Glutamatergic neuron (in vitro differentiated cells): Measurements from ENCODE around the gene LSM3. TPM values are rescaled to one million over a fixed set of nuclear protein-coding genes. Genes with fewer than 3 reads are reported as not detected.

Experiments used
- DNase-seq: peaks from one replicate; pipeline ENCODE4 v3.0.0; 2022
- H3K27ac Mint-ChIP-seq: one replicate; pipeline ENCODE4 v1.8.0; 2020; ENCODE audit warnings: mild to moderate bottlenecking, mixed read lengths, inconsistent platforms; ENCODE audit not compliant: unreplicated experiment
- H3K27me3 Mint-ChIP-seq: one replicate; pipeline ENCODE4 v1.8.0; 2020; ENCODE audit warnings: mild to moderate bottlenecking, moderate library complexity, mixed read lengths, inconsistent platforms; ENCODE audit not compliant: unreplicated experiment
- H3K36me3 Mint-ChIP-seq: one replicate; pipeline ENCODE4 v1.8.0; 2020; ENCODE audit warnings: mild to moderate bottlenecking, mixed read lengths, inconsistent platforms; ENCODE audit not compliant: unreplicated experiment
- H3K4me1 Mint-ChIP-seq: one replicate; pipeline ENCODE4 v1.8.0; 2020; ENCODE audit warnings: mild to moderate bottlenecking, low read depth, mixed read lengths, inconsistent platforms; ENCODE audit not compliant: unreplicated experiment
- H3K4me3 Mint-ChIP-seq: one replicate; pipeline ENCODE4 v1.8.0; 2020; ENCODE audit warnings: mild to moderate bottlenecking, mixed read lengths, inconsistent platforms; ENCODE audit not compliant: unreplicated experiment
- H3K9me3 Mint-ChIP-seq: one replicate; pipeline ENCODE4 v1.8.0; 2020; ENCODE audit warnings: mild to moderate bottlenecking, moderate library complexity, mixed read lengths, inconsistent platforms; ENCODE audit not compliant: unreplicated experiment
- long read RNA-seq: library from polyadenylated mRNA; unstranded; transcript quantifications from one replicate; pipeline ENCODE4 v2.0.0, GENCODE V29; 2020; ENCODE audit not compliant: unreplicated experiment
- total RNA-seq: library from RNA; stranded (reverse); fragmentation: NEBNext Ultra II Directional; extraction: Animal tissue kit (Norgen Biotek cat#: 25700); gene quantifications from one replicate; pipeline ENCODE4 v1.2.1, GENCODE V29; 2021; ENCODE audit not compliant: unreplicated experiment
- TF ChIP-seq, protein P1 (sequence below): fragments of 200-600 bp; sonication (generic); IDR thresholded peaks from one replicate; pipeline ENCODE4 v1.5.0; 2021; ENCODE audit not compliant: partially characterized antibody, unreplicated experiment

LSM3 gene
- total RNA-seq, result 8.4 TPM
- long read RNA-seq, transcript LSM3-201 (4 exons, 3,815 nt), result major isoform, 32 of 36 reads
- long read RNA-seq, partial matches to known transcripts, result 3 of 36 reads
- long read RNA-seq, other reads (novel, unspliced or antisense), result 1 of 36 reads

DNA sequence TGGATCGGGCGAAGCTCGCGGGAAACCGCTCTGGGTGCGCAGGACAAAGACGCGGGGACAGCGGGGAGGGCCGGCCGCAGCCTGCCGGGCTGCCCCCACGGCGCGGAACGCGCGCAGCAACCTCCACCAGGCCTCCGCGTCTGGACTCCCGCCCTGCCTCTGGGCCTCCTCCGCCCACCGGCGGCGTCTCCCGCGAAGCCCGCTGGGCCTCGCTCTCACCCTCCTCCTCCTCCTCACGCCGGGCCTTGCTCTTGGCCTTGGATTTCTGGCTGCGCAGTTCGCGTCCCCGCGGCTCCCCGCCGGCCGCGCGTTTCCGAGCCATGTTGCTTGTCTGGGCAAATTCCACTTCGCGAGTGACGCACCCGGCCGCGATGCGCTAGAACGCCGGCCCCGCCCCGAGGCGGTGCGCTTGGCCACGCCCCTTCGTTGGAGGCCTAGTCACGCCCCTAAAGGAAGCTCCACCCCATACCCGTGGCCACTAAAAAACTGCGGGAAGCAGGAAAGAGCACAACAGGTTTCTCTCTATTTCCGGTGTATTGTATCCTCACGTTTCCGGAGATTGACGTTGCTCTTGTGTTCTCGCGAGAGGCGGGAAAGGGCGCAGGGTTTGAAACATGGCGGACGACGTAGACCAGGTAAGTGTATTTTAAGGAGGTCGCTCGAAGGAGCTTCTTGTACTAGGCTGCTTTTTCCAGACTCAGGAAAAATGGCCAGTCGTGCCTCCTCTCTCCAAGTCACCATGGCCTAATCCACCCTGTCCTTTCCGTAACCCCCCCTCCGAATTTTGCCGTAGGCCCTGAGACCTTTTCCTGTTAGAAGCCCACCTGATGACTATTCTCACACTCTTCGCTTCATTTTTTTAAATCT, at the start of gene LSM3, which contains the start of gene XPC:
TSS of gene LSM3 (plus strand) at position 571 of the 867 bp plus-strand sequence. CDS start at position 615, 44 bp downstream.
TSS of gene XPC (minus strand) at position 355 of the 867 bp plus-strand sequence. CDS start at position 322, 33 bp downstream.
- peak within 1 kb of the TSS; percentile 95 for H3K27ac Mint-ChIP-seq
- no peaks in the 10 kb centered on the region for H3K36me3 Mint-ChIP-seq
- DNase-seq, result peak; percentile 92
- H3K4me1 Mint-ChIP-seq, result peaks cover 20% of the 10 kb centered on the region
- peaks cover 14% of the 10 kb centered on the region for H3K9me3 Mint-ChIP-seq
- no peaks in the 10 kb centered on the region for H3K27me3 Mint-ChIP-seq
- TF ChIP-seq, protein P1, sequence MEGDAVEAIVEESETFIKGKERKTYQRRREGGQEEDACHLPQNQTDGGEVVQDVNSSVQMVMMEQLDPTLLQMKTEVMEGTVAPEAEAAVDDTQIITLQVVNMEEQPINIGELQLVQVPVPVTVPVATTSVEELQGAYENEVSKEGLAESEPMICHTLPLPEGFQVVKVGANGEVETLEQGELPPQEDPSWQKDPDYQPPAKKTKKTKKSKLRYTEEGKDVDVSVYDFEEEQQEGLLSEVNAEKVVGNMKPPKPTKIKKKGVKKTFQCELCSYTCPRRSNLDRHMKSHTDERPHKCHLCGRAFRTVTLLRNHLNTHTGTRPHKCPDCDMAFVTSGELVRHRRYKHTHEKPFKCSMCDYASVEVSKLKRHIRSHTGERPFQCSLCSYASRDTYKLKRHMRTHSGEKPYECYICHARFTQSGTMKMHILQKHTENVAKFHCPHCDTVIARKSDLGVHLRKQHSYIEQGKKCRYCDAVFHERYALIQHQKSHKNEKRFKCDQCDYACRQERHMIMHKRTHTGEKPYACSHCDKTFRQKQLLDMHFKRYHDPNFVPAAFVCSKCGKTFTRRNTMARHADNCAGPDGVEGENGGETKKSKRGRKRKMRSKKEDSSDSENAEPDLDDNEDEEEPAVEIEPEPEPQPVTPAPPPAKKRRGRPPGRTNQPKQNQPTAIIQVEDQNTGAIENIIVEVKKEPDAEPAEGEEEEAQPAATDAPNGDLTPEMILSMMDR, result no peak
- H3K4me3 Mint-ChIP-seq, result peak within 1 kb of the TSS; percentile 97

DNA sequence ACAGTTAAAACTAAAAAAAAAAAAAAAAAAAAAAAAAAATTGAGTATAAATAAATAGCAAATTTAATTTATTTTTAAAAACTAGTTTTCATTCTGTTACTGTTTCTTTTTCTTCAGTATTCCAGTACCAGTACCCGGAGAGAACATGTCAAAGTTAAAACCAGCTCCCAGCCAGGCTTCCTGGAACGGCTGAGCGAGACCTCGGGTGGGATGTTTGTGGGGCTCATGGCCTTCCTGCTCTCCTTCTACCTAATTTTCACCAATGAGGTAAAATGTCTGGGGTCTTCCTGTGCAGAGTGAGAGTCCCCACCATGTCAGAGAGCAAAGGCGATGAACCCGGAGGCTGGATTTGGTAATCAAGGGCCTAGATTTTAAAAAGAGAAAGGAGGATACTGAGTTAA, 49.3 kb upstream of the LSM3 start:
- DNase-seq, result no peak
- peaks cover 8% of the 10 kb centered on the region for H3K27me3 Mint-ChIP-seq
- no peak overlapping the region for H3K4me3 Mint-ChIP-seq
- H3K4me1 Mint-ChIP-seq, result peaks cover 4% of the 10 kb centered on the region
- TF ChIP-seq, protein P1, result no peak
- H3K27ac Mint-ChIP-seq, result no peak overlapping the region
- H3K36me3 Mint-ChIP-seq, result peaks cover 14% of the 10 kb centered on the region
- H3K9me3 Mint-ChIP-seq, result peaks cover 4% of the 10 kb centered on the region

DNA sequence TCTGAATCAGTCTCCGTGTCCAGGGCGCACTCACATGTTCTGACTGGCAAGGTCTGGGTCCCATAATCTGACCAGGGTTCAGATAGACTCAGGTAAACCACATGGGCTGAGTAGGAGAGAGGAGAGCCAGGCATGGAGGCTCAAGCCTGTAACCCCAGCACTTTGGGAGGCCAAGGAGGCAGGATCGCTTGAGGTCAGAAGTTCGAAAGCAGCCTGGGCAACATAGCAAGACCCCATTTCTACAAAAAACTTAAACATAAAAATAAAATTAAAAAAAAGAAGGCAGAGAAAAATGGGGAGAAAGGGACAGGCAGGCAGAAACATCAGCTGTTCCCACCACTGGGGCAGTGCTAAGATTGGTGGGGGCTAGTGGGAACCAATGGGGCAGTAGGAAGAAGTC, 48.4 kb upstream of the LSM3 start:
- no peak overlapping the region for H3K27ac Mint-ChIP-seq
- no peak for DNase-seq
- TF ChIP-seq, protein P1, result no peak
- H3K4me1 Mint-ChIP-seq, result peaks cover 4% of the 10 kb centered on the region
- H3K27me3 Mint-ChIP-seq, result peaks cover 7% of the 10 kb centered on the region
- peaks cover 14% of the 10 kb centered on the region for H3K36me3 Mint-ChIP-seq
- peaks cover 3% of the 10 kb centered on the region for H3K9me3 Mint-ChIP-seq
- no peak overlapping the region for H3K4me3 Mint-ChIP-seq

DNA sequence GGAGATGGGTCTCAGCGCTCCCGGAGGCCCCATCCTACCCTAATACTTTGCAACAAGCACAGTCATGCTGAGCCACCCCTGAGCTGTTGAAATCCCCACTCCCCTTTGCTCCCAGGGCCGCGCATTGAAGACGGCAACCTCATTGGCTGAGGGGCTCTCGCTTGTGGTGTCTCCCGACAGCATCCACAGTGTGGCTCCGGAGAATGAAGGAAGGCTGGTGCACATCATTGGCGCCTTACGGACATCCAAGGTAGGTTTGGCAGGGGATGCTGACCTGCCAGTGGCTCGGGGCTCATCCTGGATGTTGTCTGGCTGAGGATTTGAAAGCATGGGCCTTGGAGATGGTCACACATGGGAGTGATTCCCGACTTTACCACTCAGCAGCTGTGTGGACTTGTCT, 47.9 kb upstream of the LSM3 start:
- peaks cover 4% of the 10 kb centered on the region for H3K4me1 Mint-ChIP-seq
- no peaks in the 10 kb centered on the region for H3K9me3 Mint-ChIP-seq
- TF ChIP-seq, protein P1, result no peak
- peaks cover 14% of the 10 kb centered on the region for H3K36me3 Mint-ChIP-seq
- H3K27me3 Mint-ChIP-seq, result peaks cover 5% of the 10 kb centered on the region
- H3K4me3 Mint-ChIP-seq, result no peak overlapping the region
- DNase-seq, result no peak
- H3K27ac Mint-ChIP-seq, result no peak overlapping the region

DNA sequence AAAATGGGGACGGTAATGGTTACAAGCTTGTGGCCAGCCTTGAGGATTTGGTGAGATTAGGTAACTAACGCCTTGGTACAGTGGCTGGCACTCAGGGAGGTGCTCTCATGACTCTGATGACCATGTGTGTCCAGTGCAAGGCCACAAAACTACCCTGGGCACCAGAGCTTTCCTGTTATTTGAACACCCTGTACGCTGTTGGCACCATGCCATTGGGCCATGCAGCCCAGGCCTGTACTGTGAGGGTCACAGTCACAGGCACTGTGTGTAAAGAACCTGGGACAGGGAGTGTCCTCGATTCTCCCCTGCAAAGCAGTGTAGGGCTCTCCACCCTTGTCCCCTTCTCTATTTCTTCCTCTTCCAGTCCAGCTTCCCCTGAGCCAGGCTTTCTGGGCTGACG, 47.5 kb upstream of the LSM3 start:
- no peaks in the 10 kb centered on the region for H3K9me3 Mint-ChIP-seq
- peaks cover 4% of the 10 kb centered on the region for H3K4me1 Mint-ChIP-seq
- peak overlapping the region; percentile 73 for H3K27ac Mint-ChIP-seq
- H3K4me3 Mint-ChIP-seq, result no peak overlapping the region
- TF ChIP-seq, protein P1, result no peak
- peaks cover 14% of the 10 kb centered on the region for H3K36me3 Mint-ChIP-seq
- peaks cover 5% of the 10 kb centered on the region for H3K27me3 Mint-ChIP-seq
- DNase-seq, result no peak
